HepG2 (cell line): ENCODE measurements around the gene PITHD1. TPM values are rescaled to one million over a fixed set of nuclear protein-coding genes. Genes with fewer than 3 reads are reported as not detected.
A peak's percentile ranks its signal among the peaks of the same experiment; 100 is the strongest.

Experiments used
- CBX2 ChIP-seq, 2 experiments: fragments of 200-600 bp in 1 of 2; sonication (generic); formaldehyde crosslinking in 1 of 2; IDR thresholded peaks; 2 replicates each; pipeline versions ENCODE4 v1.7.0 to v1.8.1; 2018 to 2022; ENCODE audit warnings: low read depth in 2 of 2, low read length in 1 of 2, mild to moderate bottlenecking in 1 of 2, missing genetic modification reagents in 1 of 2
- FOSL1 ChIP-seq: sonication (generic); formaldehyde crosslinking; IDR thresholded peaks from 2 replicates; pipeline ENCODE4 v1.9.0; 2021; ENCODE audit warnings: missing genetic modification reagents, borderline replicate concordance
- HNRNPLL ChIP-seq: fragments of 200-400 bp; formaldehyde crosslinking; IDR thresholded peaks from 2 replicates; pipeline ENCODE4 v1.6.1; 2017; ENCODE audit warnings: mild to moderate bottlenecking, low read depth, low read length; ENCODE audit not compliant: poor library complexity, severe bottlenecking
- KDM2A ChIP-seq: sonication (generic); formaldehyde crosslinking; IDR thresholded peaks from 2 replicates; pipeline ENCODE4 v1.4.0; 2020; ENCODE audit warnings: low read depth, missing genetic modification reagents, borderline replicate concordance
- MAFG ChIP-seq: sonication (generic); formaldehyde crosslinking; IDR thresholded peaks from 2 replicates; pipeline ENCODE4 v1.5.1; 2020; ENCODE audit warnings: mild to moderate bottlenecking, missing genetic modification reagents
- POGK ChIP-seq: sonication (generic); formaldehyde crosslinking; conservative IDR thresholded peaks from 2 replicates; pipeline ENCODE4 v1.8.0; 2022; ENCODE audit warnings: mild to moderate bottlenecking, moderate library complexity, missing genetic modification reagents
- SNAPC4 ChIP-seq: sonication (generic); formaldehyde crosslinking; IDR thresholded peaks from 2 replicates; pipeline ENCODE4 v1.4.0; 2020; ENCODE audit warnings: mild to moderate bottlenecking, missing genetic modification reagents
- TAF15 ChIP-seq: fragments of 200-400 bp; formaldehyde crosslinking; IDR thresholded peaks from one replicate; pipeline ENCODE4 v1.6.1; 2018; ENCODE audit warnings: mild to moderate bottlenecking, low read depth, low read length; ENCODE audit not compliant: poor library complexity, severe bottlenecking
- ZBTB2 ChIP-seq: sonication (generic); formaldehyde crosslinking; IDR thresholded peaks from 2 replicates; pipeline ENCODE4 v1.8.0; 2022; ENCODE audit warnings: low read depth, missing genetic modification reagents
- ZBTB33 ChIP-seq: sonication (generic); formaldehyde crosslinking; IDR thresholded peaks from 2 replicates; pipeline ENCODE4 v1.4.0; 2020; ENCODE audit warnings: missing genetic modification reagents
- ZFY ChIP-seq: sonication (generic); formaldehyde crosslinking; IDR thresholded peaks from 2 replicates; pipeline ENCODE4 v1.4.0; 2020; ENCODE audit warnings: missing genetic modification reagents
- ZNF382 ChIP-seq: sonication (generic); formaldehyde crosslinking; IDR thresholded peaks from 2 replicates; pipeline ENCODE4 v1.5.0; 2020; ENCODE audit warnings: missing genetic modification reagents, mild to moderate bottlenecking, borderline replicate concordance
- ZNF547 ChIP-seq: sonication (generic); formaldehyde crosslinking; IDR thresholded peaks from 2 replicates; pipeline ENCODE4 v1.5.1; 2020; ENCODE audit warnings: mild to moderate bottlenecking, missing genetic modification reagents
- ZNF607 ChIP-seq: sonication (generic); formaldehyde crosslinking; IDR thresholded peaks from 2 replicates; pipeline ENCODE4 v1.5.1; 2020; ENCODE audit warnings: missing genetic modification reagents, mild to moderate bottlenecking, borderline replicate concordance
- polyA plus RNA-seq, 8 experiments: library from polyadenylated mRNA; depleted of rRNA in 3 of 8; stranded (reverse) in 7 of 8; unstranded in 1 of 8; fragments of >200 nt; fragmentation: Illumina TruSeq in 4 of 8; extraction: Trizol in 4 of 8; gene quantifications; 2 replicates each; pipeline versions ENCODE4 v1.2.1 to v1.2.3, GENCODE V29; 2011 to 2016; ENCODE audit warnings: low read depth in 4 of 8, missing spikeins in 1 of 8, mixed read lengths in 1 of 8; ENCODE audit not compliant: insufficient read depth in 1 of 8
- total RNA-seq, 5 experiments: library from RNA; depleted of rRNA; stranded (reverse); fragments of >200 nt; fragmentation: Illumina TruSeq; extraction: Trizol; gene quantifications; 2 replicates each; pipeline ENCODE4 v1.2.3, GENCODE V29; 2016; ENCODE audit warnings: low read depth in 1 of 5

The PITHD1 gene
- total and polyA plus RNA-seq, 2 of the 13 experiments (the other 11 are each of a cell fraction or from before 2014, with no cell fraction given) = 28.0 to 37.3 TPM

- TF ChIP-seq KDM2A (CRISPR knock-in tag) (peak; percentile 93), ZBTB33 (0 out of 2 replicates have a peak, but pooled peaks have one; percentile 7), HNRNPLL (peak; percentile 64), TAF15 (peak; percentile 34), POGK (CRISPR knock-in tag) (peak; percentile 44; the same call in 1 of the 2 replicates), CBX2 (IDR thresholded peaks at IDR 0.05; ENCODE audit: low read depth, low read length) (no peak), CBX2 (CRISPR knock-in tag; IDR thresholded peaks at IDR 0.05; ENCODE audit: low read depth) (peak; percentile 30; the same call in 1 of the 2 replicates), ZNF382 (CRISPR knock-in tag) (no peak), ZFY (CRISPR knock-in tag) (peak; percentile 98), ZBTB2 (CRISPR knock-in tag) (peak; percentile 62; the same call in 1 of the 2 replicates), MAFG (CRISPR knock-in tag) (0 out of 2 replicates have a peak, but pooled peaks have one; percentile 14), ZNF547 (CRISPR knock-in tag) (peak; percentile 37; the same call in 1 of the 2 replicates), ZNF607 (CRISPR knock-in tag) (peak; percentile 43; the same call in 1 of the 2 replicates), FOSL1 (no peak), SNAPC4 (CRISPR knock-in tag) (no peak)
These were observed 34.7 kb upstream of the PITHD1 start, which contains the start of gene ELOA (continued) for GRCh38 chr1:23743287-23744152.
